Heart right ventricle (tissue), 16 donors: ENCODE results near the gene SPRTN. TPM values are rescaled to one million over a fixed set of nuclear protein-coding genes. Genes with fewer than 3 reads are reported as not detected.

Experiments used
- ATAC-seq, 8 donors: fragments of 200-7000 bp; cut with Tn5 transposase; one replicate each; pipeline ENCODE4 v1.9.1; 2020; ENCODE audit warnings: mild to moderate bottlenecking in 8 of 8, moderate library complexity in 8 of 8, moderate number of reproducible peaks in 1 of 8
- DNase-seq, 2 donors: peaks; one replicate each; pipeline ENCODE4 v3.0.0-alpha.2; 2020
- H3K27ac ChIP-seq, 10 donors: fragments of 200-600 bp; sonication (generic) in 2 of 10; one replicate each; pipeline versions ENCODE4 v1.5.0 to v1.8.0; 2020 to 2022; ENCODE audit warnings: mild to moderate bottlenecking in 3 of 10
- H3K27me3 ChIP-seq, 7 donors: fragments of 200-600 bp; one replicate each; pipeline ENCODE4 v1.8.0; 2021 to 2022; ENCODE audit warnings: mild to moderate bottlenecking in 2 of 7
- H3K36me3 ChIP-seq, 9 donors: fragments of 200-600 bp; sonication (generic) in 1 of 9; one replicate each; pipeline versions ENCODE4 v1.5.0 to v1.8.0; 2020 to 2022; ENCODE audit warnings: mild to moderate bottlenecking in 2 of 9
- H3K4me1 ChIP-seq, 9 donors: fragments of 200-600 bp; sonication (generic) in 1 of 9; one replicate each; pipeline versions ENCODE4 v1.5.0 to v1.8.0; 2020 to 2022; ENCODE audit warnings: mild to moderate bottlenecking in 4 of 9
- H3K4me3 ChIP-seq, 10 donors: fragments of 200-600 bp; sonication (generic) in 2 of 10; one replicate each; pipeline versions ENCODE4 v1.5.0 to v1.8.0; 2020 to 2022; ENCODE audit warnings: mild to moderate bottlenecking in 7 of 10, moderate library complexity in 2 of 10
- H3K9me3 ChIP-seq, 11 donors: fragments of 200-600 bp in 10 of 11; sonication (generic) in 2 of 11; one replicate each; pipeline versions ENCODE4 v1.5.0 to v1.8.0; 2013 to 2022; ENCODE audit warnings: mild to moderate bottlenecking in 2 of 11, control low read depth in 1 of 11, moderate library complexity in 1 of 11
- CTCF ChIP-seq, 9 donors: fragments of 200-600 bp; sonication (generic) in 2 of 9; IDR thresholded peaks; one replicate each; pipeline versions ENCODE4 v1.5.0 to v1.8.0; 2021 to 2022; ENCODE audit warnings: antibody characterized with exemption in 9 of 9, mild to moderate bottlenecking in 5 of 9, moderate library complexity in 1 of 9
- WGBS, 2 donors: extraction: QIAGEN DNeasy Blood & Tissue Kit; methylation state at CpG; one replicate each; pipeline ENCODE4 v1.1.7; 2013; ENCODE audit warnings: inconsistent platforms in 1 of 2; 5-methylcytosine and 5-hydroxymethylcytosine counted together
- intact Hi-C, 10 donors: fragments of 100-400 bp; cut with DNase I; formaldehyde crosslinking; loops; one replicate each; pipeline versions ENCODE4 v1.11.1 to v1.14.2; 2022
- long read RNA-seq, 3 donors: library from polyadenylated mRNA; unstranded; transcript quantifications; one replicate each; pipeline ENCODE4 v2.0.0, GENCODE V29; 2020 to 2021
- polyA plus RNA-seq, 2 donors: library from polyadenylated mRNA; stranded (reverse); fragments of 200-250 nt; gene quantifications; one replicate each; pipeline ENCODE4 v1.2.3, GENCODE V29; 2013
- total RNA-seq, 10 donors: library from RNA; stranded (reverse); fragmentation: NEBNext Ultra II Directional in 3 of 10; extraction: Animal tissue kit (Norgen Biotek cat#: 25700) in 3 of 10; gene quantifications; one replicate each; pipeline versions ENCODE4 v1.2.1 to v1.2.4, GENCODE V29; 2021 to 2023
- donor health status: Arrhythmogenic right ventricular cardiomyopathy.
- donor health status: ischemic (EF 13 %, LVEDD 7.1; RV severe dilation, severe dysfunction).
- donor health status: healthy with polysubstance abuse.
- donor health status: DM: no; HTN: yes; CAD: no.
- donor health status: DM: no; HTN: no; CAD: no.
- donor health status: ischemic (EF 25% LVEDD 6.9; RV normal size, moderate dysfunction).
- donor health status: ischemic (EF 25% LVEDD 5.7; RV mildly dilated, moderate dysfunction).
- donor health status: healthy.
- donor health status: DM: yes; HTN: yes; CAD: no.
- donor health status: Ischemic cardiomyopathy.
- donor health status: ischemic (EF 35%, LVEDD 5.7; RV mildly dilated, moderate dysfunction).
- donor health status: nonischemic (EF 11% LVEDD 7.7; RV severe dilation, severe dysfunction).
- donor health status: DM: yes; HTN: yes; CAD: no.
- donor health status: PGD.
- donor health status: ischemic (EF 29% LVEDD 5.4; RV normal size, mild dysfunction).
- donor health status: nonischemic (EF 23%, LVEDD 6.1; RV moderate dilation, normal function).

Gene SPRTN
- total RNA-seq (10 to 100 TPM in 1 of 10 donors, 1 to 10 TPM in 9; 6.4 to 11.0 (median 7.6) TPM), polyA plus RNA-seq (1 to 10 TPM; 4.1 to 4.2 TPM)
- long read RNA-seq, donor 1, transcript SPRTN-202 (5 exons, 3,468 nt), result major isoform, 10 of 12 reads
- long read RNA-seq, donor 1, partial matches to known transcripts, result 0 of 12 reads
- long read RNA-seq, donor 1, other reads (novel, unspliced or antisense), result 2 of 12 reads
- long read RNA-seq, donor 2, transcript SPRTN-202 (5 exons, 3,468 nt), result major isoform, 6 of 9 reads
- long read RNA-seq, donor 2, partial matches to known transcripts, result 0 of 9 reads
- long read RNA-seq, donor 2, other reads (novel, unspliced or antisense), result 1 of 9 reads
- long read RNA-seq, donor 3, transcript SPRTN-202 (5 exons, 3,468 nt), result major isoform, 18 of 28 reads
- long read RNA-seq, donor 3, partial matches to known transcripts, result 2 of 28 reads
- long read RNA-seq, donor 3, other reads (novel, unspliced or antisense), result 4 of 28 reads

DNA sequence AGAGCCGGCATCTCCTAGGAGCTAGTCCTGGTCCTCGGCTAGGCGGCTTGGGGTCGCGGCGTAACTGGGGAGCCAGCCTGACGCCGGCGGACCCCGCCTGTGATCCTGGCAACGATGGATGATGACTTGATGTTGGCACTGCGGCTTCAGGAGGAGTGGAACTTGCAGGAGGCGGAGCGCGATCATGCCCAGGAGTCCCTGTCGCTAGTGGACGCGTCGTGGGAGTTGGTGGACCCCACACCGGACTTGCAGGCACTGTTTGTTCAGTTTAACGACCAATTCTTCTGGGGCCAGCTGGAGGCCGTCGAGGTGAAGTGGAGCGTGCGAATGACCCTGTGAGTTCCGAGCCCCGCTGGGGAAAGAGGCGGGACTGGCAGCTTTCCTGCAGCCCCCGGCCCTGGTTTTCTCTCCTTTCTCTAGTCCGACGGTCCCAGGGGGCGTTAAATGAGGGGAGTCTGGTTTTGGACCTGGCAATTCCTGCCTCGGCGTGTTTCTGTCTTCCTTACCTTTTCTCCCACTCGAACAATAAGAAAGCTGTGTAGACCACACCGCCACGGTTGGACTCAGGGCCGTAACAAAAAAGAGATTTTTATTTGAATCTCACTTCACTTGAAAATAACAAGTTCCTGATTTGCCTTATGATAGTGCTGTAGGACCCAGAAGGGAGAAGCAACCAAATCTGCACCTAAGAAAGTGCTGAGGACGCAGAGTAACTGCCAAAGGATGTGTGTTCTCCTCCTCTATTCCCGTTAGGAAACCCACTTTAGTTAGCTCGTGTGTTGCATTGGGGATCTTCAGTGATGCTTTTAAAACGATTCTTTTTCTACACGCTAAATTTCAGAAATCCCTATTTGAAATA is at the start of gene SPRTN:
Gene SPRTN (plus strand): TSS at position 24 of the 859 bp plus-strand sequence. CDS start 91 bp downstream, at position 115.
- Histone ChIP-seq H3K4me3 (peak within 1 kb of the TSS; percentile 74 to 95 (median 82)), H3K9me3 (no peaks in the 10 kb centered on the region), H3K27me3 (no peaks in the 10 kb centered on the region), H3K4me1 (peaks cover 15 to 59% (median 49%) of the 10 kb centered on the region in 9 donors), H3K27ac (peak within 1 kb of the TSS; percentile 85 to 98 (median 92)), H3K36me3 (peaks cover 0 to 56% (median 11%) of the 10 kb centered on the region in 9 donors)
- peak; percentile 3 to 92 (median 87) for ATAC-seq
- intact Hi-C loops, result loop anchor here in 5 of 10 donors (5.0 to 10.0 kb wide), 3 partner anchors 61 to 96 kb away; partner anchors contain the start of gene GNPAT (in 5 of the 5)
- DNase-seq, result no peak
- 0 to 1% methylated on average over 43 of the region's 43 CpGs for WGBS, 2 donors
- TF ChIP-seq CTCF (IDR thresholded peaks at IDR 0.05), result no peak

DNA sequence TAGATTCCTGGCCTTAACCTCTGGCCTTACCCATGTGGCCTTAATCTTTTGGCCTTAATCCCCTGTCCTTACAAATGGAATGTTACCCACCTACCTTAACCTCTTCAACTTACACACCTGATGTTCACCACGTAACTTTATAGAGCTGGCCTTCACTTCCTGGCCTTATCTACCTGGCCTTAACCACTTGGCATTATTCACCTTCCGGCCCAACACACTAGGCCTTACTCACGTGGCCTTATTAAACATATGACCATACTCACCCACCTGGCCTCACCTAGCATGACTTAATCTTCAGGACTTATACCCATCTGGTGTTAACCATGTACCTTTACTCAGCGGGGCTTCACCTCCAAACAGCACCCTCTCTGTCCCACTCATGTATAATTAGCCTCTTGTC is 42.2 kb upstream of the SPRTN start:
- H3K4me3 ChIP-seq, result no peak overlapping the region
- intact Hi-C loops, result no loop called here
- H3K9me3 ChIP-seq, result no peaks in the 10 kb centered on the region
- no peaks in the 10 kb centered on the region for H3K4me1 ChIP-seq
- WGBS, 2 donors, result 96% methylated on average over 4 of the region's 4 CpGs
- H3K27ac ChIP-seq, result no peak overlapping the region
- no peak for ATAC-seq
- no peak for TF ChIP-seq CTCF (IDR thresholded peaks at IDR 0.05)
- no peak for DNase-seq
- H3K36me3 ChIP-seq, result no peaks in the 10 kb centered on the region
- H3K27me3 ChIP-seq, result no peaks in the 10 kb centered on the region

DNA sequence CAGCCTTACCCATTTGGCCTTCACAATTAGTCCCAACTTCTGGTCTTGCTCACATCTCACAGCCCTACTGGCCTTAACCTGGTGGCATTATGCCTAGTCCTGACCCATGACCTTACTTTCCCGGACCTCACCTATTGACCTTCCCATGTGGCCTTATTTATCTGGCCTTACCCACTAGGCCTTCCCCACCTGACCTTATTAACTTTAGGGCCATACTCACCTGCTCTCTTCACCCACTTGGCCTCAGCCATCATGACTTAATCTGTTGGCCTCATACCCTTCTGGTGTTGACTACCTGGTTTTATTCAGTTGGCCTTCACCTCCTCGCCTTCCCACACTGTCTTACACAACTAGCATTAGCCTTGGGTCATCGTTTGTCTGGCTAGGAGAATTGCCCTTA is 36.1 kb upstream of the SPRTN start:
- no peak for TF ChIP-seq CTCF (IDR thresholded peaks at IDR 0.05)
- WGBS, 2 donors, result 95% methylated on average over 3 of the region's 3 CpGs
- H3K9me3 ChIP-seq, result no peaks in the 10 kb centered on the region

GRCh38 chr1:231310391-231310934 is 27.6 kb upstream of the SPRTN start:
- WGBS, 2 donors, result 96% methylated on average over 10 of the region's 10 CpGs
- DNase-seq, result no peak
- no peak overlapping the region for H3K4me3 ChIP-seq
- intact Hi-C loops, result no loop called here
- no peak overlapping the region for H3K27ac ChIP-seq
- no peaks in the 10 kb centered on the region for H3K27me3 ChIP-seq
- H3K9me3 ChIP-seq, result no peaks in the 10 kb centered on the region
- H3K4me1 ChIP-seq, result no peaks in the 10 kb centered on the region
- no peak for TF ChIP-seq CTCF (IDR thresholded peaks at IDR 0.05)
- no peaks in the 10 kb centered on the region for H3K36me3 ChIP-seq
- ATAC-seq, result no peak

More for the DNA sequence above, 36.1 kb upstream of the SPRTN start:
- Histone ChIP-seq H3K27me3 (no peaks in the 10 kb centered on the region), H3K36me3 (no peaks in the 10 kb centered on the region), H3K4me1 (no peaks in the 10 kb centered on the region), H3K4me3 (no peak overlapping the region), H3K27ac (no peak overlapping the region)
- ATAC-seq (no peak), DNase-seq (no peak)
- intact Hi-C loops, result no loop called here
